ENCODE data around the gene FRMD4B.

The FRMD4B gene

GRCh38 chr3:69255928-69256327, 130.0 kb downstream of the FRMD4B start:
- no peak for ATAC-seq (replicated peaks; ENCODE audit: extremely low read depth, poor library complexity, severe bottlenecking)
- no peak overlapping the region for H3K4me3 Mint-ChIP-seq
- no peaks in the 10 kb centered on the region for H3K9me3 Mint-ChIP-seq
- no peak for DNase-seq (ENCODE audit: low spot score in 2 of 2)
- H3K4me1 Mint-ChIP-seq: no peaks in the 10 kb centered on the region
- H3K27ac Mint-ChIP-seq (ENCODE audit: low read depth): no peak overlapping the region
- H3K27me3 Mint-ChIP-seq: no peaks in the 10 kb centered on the region
- H3K36me3 Mint-ChIP-seq (ENCODE audit: insufficient read depth): peaks cover 2% of the 10 kb centered on the region

GRCh38 chr3:69254351-69254750, 131.5 kb downstream of the FRMD4B start:
- DNase-seq (ENCODE audit: low spot score in 2 of 2) (no peak), ATAC-seq (replicated peaks; ENCODE audit: extremely low read depth, poor library complexity, severe bottlenecking) (no peak)
- H3K9me3 Mint-ChIP-seq: no peaks in the 10 kb centered on the region
- no peaks in the 10 kb centered on the region for H3K4me1 Mint-ChIP-seq
- no peaks in the 10 kb centered on the region for H3K27me3 Mint-ChIP-seq
- no peak overlapping the region for H3K27ac Mint-ChIP-seq (ENCODE audit: low read depth)
- no peaks in the 10 kb centered on the region for H3K36me3 Mint-ChIP-seq (ENCODE audit: insufficient read depth)
- no peak overlapping the region for H3K4me3 Mint-ChIP-seq

- Mint-ChIP-seq H3K27me3 (no peaks in the 10 kb centered on the region), H3K9me3 (no peaks in the 10 kb centered on the region), H3K27ac (ENCODE audit: low read depth) (no peak overlapping the region), H3K36me3 (ENCODE audit: insufficient read depth) (no peaks in the 10 kb centered on the region), H3K4me3 (no peak overlapping the region), H3K4me1 (no peaks in the 10 kb centered on the region)
- no peak for ATAC-seq (replicated peaks; ENCODE audit: extremely low read depth, poor library complexity, severe bottlenecking)
- no peak for DNase-seq (ENCODE audit: low spot score in 2 of 2)
Measured at GRCh38 chr3:69252631-69253030, 133.3 kb downstream of the FRMD4B start.

- Mint-ChIP-seq H3K9me3 (no peaks in the 10 kb centered on the region), H3K4me3 (no peak overlapping the region), H3K36me3 (ENCODE audit: insufficient read depth) (no peaks in the 10 kb centered on the region), H3K27me3 (no peaks in the 10 kb centered on the region), H3K27ac (ENCODE audit: low read depth) (no peak overlapping the region), H3K4me1 (no peaks in the 10 kb centered on the region)
- no peak for DNase-seq (ENCODE audit: low spot score in 2 of 2)
- ATAC-seq (replicated peaks; ENCODE audit: extremely low read depth, poor library complexity, severe bottlenecking): no peak
Measured at GRCh38 chr3:69252141-69252540, 133.7 kb downstream of the FRMD4B start.

GRCh38 chr3:69251078-69251805, 134.6 kb downstream of the FRMD4B start:
- DNase-seq (ENCODE audit: low spot score in 2 of 2) (no peak), ATAC-seq (replicated peaks; ENCODE audit: extremely low read depth, poor library complexity, severe bottlenecking) (no peak)
- no peaks in the 10 kb centered on the region for H3K9me3 Mint-ChIP-seq
- no peaks in the 10 kb centered on the region for H3K36me3 Mint-ChIP-seq (ENCODE audit: insufficient read depth)
- H3K4me1 Mint-ChIP-seq: no peaks in the 10 kb centered on the region
- H3K4me3 Mint-ChIP-seq: no peak overlapping the region
- H3K27me3 Mint-ChIP-seq: no peaks in the 10 kb centered on the region
- no peak overlapping the region for H3K27ac Mint-ChIP-seq (ENCODE audit: low read depth)

- Mint-ChIP-seq H3K4me1 (no peaks in the 10 kb centered on the region), H3K27me3 (no peaks in the 10 kb centered on the region), H3K27ac (ENCODE audit: low read depth) (no peak overlapping the region), H3K36me3 (ENCODE audit: insufficient read depth) (no peaks in the 10 kb centered on the region), H3K9me3 (no peaks in the 10 kb centered on the region), H3K4me3 (no peak overlapping the region)
- ATAC-seq (replicated peaks; ENCODE audit: extremely low read depth, poor library complexity, severe bottlenecking) (no peak), DNase-seq (ENCODE audit: low spot score in 2 of 2) (no peak)
Measured at GRCh38 chr3:69250014-69250413, 135.9 kb downstream of the FRMD4B start.

GRCh38 chr3:69249001-69249400, 136.9 kb downstream of the FRMD4B start:
- DNase-seq (ENCODE audit: low spot score in 2 of 2) (no peak), ATAC-seq (replicated peaks; ENCODE audit: extremely low read depth, poor library complexity, severe bottlenecking) (no peak)
- no peaks in the 10 kb centered on the region for H3K36me3 Mint-ChIP-seq (ENCODE audit: insufficient read depth)
- H3K9me3 Mint-ChIP-seq: no peaks in the 10 kb centered on the region
- no peak overlapping the region for H3K4me3 Mint-ChIP-seq
- no peaks in the 10 kb centered on the region for H3K4me1 Mint-ChIP-seq
- no peaks in the 10 kb centered on the region for H3K27me3 Mint-ChIP-seq
- no peak overlapping the region for H3K27ac Mint-ChIP-seq (ENCODE audit: low read depth)

- Mint-ChIP-seq H3K36me3 (ENCODE audit: insufficient read depth) (no peaks in the 10 kb centered on the region), H3K27me3 (no peaks in the 10 kb centered on the region), H3K9me3 (no peaks in the 10 kb centered on the region), H3K27ac (ENCODE audit: low read depth) (no peak overlapping the region), H3K4me1 (no peaks in the 10 kb centered on the region), H3K4me3 (no peak overlapping the region)
- DNase-seq (ENCODE audit: low spot score in 2 of 2): no peak
- ATAC-seq (replicated peaks; ENCODE audit: extremely low read depth, poor library complexity, severe bottlenecking): no peak
Measured at GRCh38 chr3:69248436-69248835, 137.5 kb downstream of the FRMD4B start.

GRCh38 chr3:69246612-69247011, 139.3 kb downstream of the FRMD4B start:
- Mint-ChIP-seq H3K4me1 (no peaks in the 10 kb centered on the region), H3K36me3 (ENCODE audit: insufficient read depth) (no peaks in the 10 kb centered on the region), H3K4me3 (no peak overlapping the region), H3K27me3 (no peaks in the 10 kb centered on the region), H3K9me3 (no peaks in the 10 kb centered on the region), H3K27ac (ENCODE audit: low read depth) (no peak overlapping the region)
- DNase-seq (ENCODE audit: low spot score in 2 of 2): no peak
- ATAC-seq (replicated peaks; ENCODE audit: extremely low read depth, poor library complexity, severe bottlenecking): no peak

- Mint-ChIP-seq H3K4me3 (no peak overlapping the region), H3K27me3 (no peaks in the 10 kb centered on the region), H3K9me3 (no peaks in the 10 kb centered on the region), H3K4me1 (no peaks in the 10 kb centered on the region), H3K27ac (ENCODE audit: low read depth) (no peak overlapping the region), H3K36me3 (ENCODE audit: insufficient read depth) (no peaks in the 10 kb centered on the region)
- ATAC-seq (replicated peaks; ENCODE audit: extremely low read depth, poor library complexity, severe bottlenecking) (no peak), DNase-seq (ENCODE audit: low spot score in 2 of 2) (no peak)
Measured at GRCh38 chr3:69244039-69244438, 141.8 kb downstream of the FRMD4B start.

GRCh38 chr3:69241769-69242168, 144.1 kb downstream of the FRMD4B start:
- H3K27me3 Mint-ChIP-seq: no peaks in the 10 kb centered on the region
- H3K4me3 Mint-ChIP-seq: no peak overlapping the region
- H3K9me3 Mint-ChIP-seq: no peaks in the 10 kb centered on the region
- no peak for ATAC-seq (replicated peaks; ENCODE audit: extremely low read depth, poor library complexity, severe bottlenecking)
- H3K27ac Mint-ChIP-seq (ENCODE audit: low read depth): no peak overlapping the region
- no peaks in the 10 kb centered on the region for H3K36me3 Mint-ChIP-seq (ENCODE audit: insufficient read depth)
- H3K4me1 Mint-ChIP-seq: peaks cover 4% of the 10 kb centered on the region
- no peak for DNase-seq (ENCODE audit: low spot score in 2 of 2)

- no peaks in the 10 kb centered on the region for H3K36me3 Mint-ChIP-seq (ENCODE audit: insufficient read depth)
- no peaks in the 10 kb centered on the region for H3K27me3 Mint-ChIP-seq
- peaks cover 13% of the 10 kb centered on the region for H3K4me1 Mint-ChIP-seq
- no peaks in the 10 kb centered on the region for H3K9me3 Mint-ChIP-seq
- ATAC-seq (replicated peaks; ENCODE audit: extremely low read depth, poor library complexity, severe bottlenecking) (no peak), DNase-seq (ENCODE audit: low spot score in 2 of 2) (no peak)
- H3K4me3 Mint-ChIP-seq: no peak overlapping the region
- H3K27ac Mint-ChIP-seq (ENCODE audit: low read depth): no peak overlapping the region
Measured at GRCh38 chr3:69240651-69241568, 145.0 kb downstream of the FRMD4B start.

GRCh38 chr3:69239063-69239462, 146.8 kb downstream of the FRMD4B start:
- Mint-ChIP-seq H3K4me3 (no peak overlapping the region), H3K4me1 (peaks cover 13% of the 10 kb centered on the region), H3K36me3 (ENCODE audit: insufficient read depth) (no peaks in the 10 kb centered on the region), H3K27ac (ENCODE audit: low read depth) (no peak overlapping the region), H3K9me3 (no peaks in the 10 kb centered on the region), H3K27me3 (no peaks in the 10 kb centered on the region)
- ATAC-seq (replicated peaks; ENCODE audit: extremely low read depth, poor library complexity, severe bottlenecking): no peak
- no peak for DNase-seq (ENCODE audit: low spot score in 2 of 2)
